ENCODE results near the gene NAGK. TPM values are rescaled to one million over a fixed set of nuclear protein-coding genes. Genes with fewer than 3 reads are reported as not detected.

Gene NAGK
- total RNA-seq, 1 donor, result 25.7 TPM

- Histone ChIP-seq H3K27me3 (ENCODE audit: insufficient read depth, low read length) (no peaks in the 10 kb centered on the region), H3K9me3 (ENCODE audit: low read depth, low read length) (no peaks in the 10 kb centered on the region), H3K4me3 (ENCODE audit: low read length) (no peak overlapping the region), H3K4me1 (ENCODE audit: insufficient read depth, low read length) (no peaks in the 10 kb centered on the region)
Observed at GRCh38 chr2:71121479-71121878, 53.0 kb downstream of the NAGK start.

GRCh38 chr2:71122387-71123298 is 54.2 kb downstream of the NAGK start:
- no peak overlapping the region for H3K4me3 ChIP-seq (ENCODE audit: low read length)

GRCh38 chr2:71125506-71126294 is 57.3 kb downstream of the NAGK start:
- no peaks in the 10 kb centered on the region for H3K27me3 ChIP-seq (ENCODE audit: insufficient read depth, low read length)
- no peaks in the 10 kb centered on the region for H3K9me3 ChIP-seq (ENCODE audit: low read depth, low read length)
- H3K4me1 ChIP-seq (ENCODE audit: insufficient read depth, low read length), result peaks cover 16% of the 10 kb centered on the region
- H3K4me3 ChIP-seq (ENCODE audit: low read length), result no peak overlapping the region

More at GRCh38 chr2:71122387-71123298, 54.2 kb downstream of the NAGK start:
- Histone ChIP-seq H3K27me3 (ENCODE audit: insufficient read depth, low read length) (no peaks in the 10 kb centered on the region), H3K9me3 (ENCODE audit: low read depth, low read length) (no peaks in the 10 kb centered on the region), H3K4me1 (ENCODE audit: insufficient read depth, low read length) (no peaks in the 10 kb centered on the region)

- no peak overlapping the region for H3K4me3 ChIP-seq (ENCODE audit: low read length)
- no peaks in the 10 kb centered on the region for H3K9me3 ChIP-seq (ENCODE audit: low read depth, low read length)
- no peaks in the 10 kb centered on the region for H3K27me3 ChIP-seq (ENCODE audit: insufficient read depth, low read length)
- H3K4me1 ChIP-seq (ENCODE audit: insufficient read depth, low read length), result peaks cover 28% of the 10 kb centered on the region
Observed at GRCh38 chr2:71126957-71127356, 58.5 kb downstream of the NAGK start.

Other genes with a start within 250 kb of the NAGK start
- 0.21 TPM for gene CLEC4F, start 248.0 kb upstream of the NAGK start, total RNA-seq
- 0.10 TPM for gene CD207, start 232.8 kb upstream of the NAGK start, total RNA-seq
- gene VAX2, start 168.1 kb upstream of the NAGK start, total RNA-seq, result not detected
- not detected for gene ATP6V1B1, start 132.7 kb upstream of the NAGK start, total RNA-seq
- 0.10 TPM for gene ANKRD53, start 90.0 kb upstream of the NAGK start, total RNA-seq
- 16.7 TPM for gene TEX261, start 73.8 kb upstream of the NAGK start, total RNA-seq
- gene MCEE, start 61.6 kb downstream of the NAGK start, total RNA-seq, result 6.8 TPM
- 21.1 TPM for gene MPHOSPH10, start 62.0 kb downstream of the NAGK start, total RNA-seq
- 1.4 TPM for gene PAIP2B, start 158.5 kb downstream of the NAGK start, total RNA-seq

Measured in mononuclear cell (primary cell).